SK-N-SH (cell line): Measurements from ENCODE around the gene NCKAP5. TPM values are rescaled to one million over a fixed set of nuclear protein-coding genes. Genes with fewer than 3 reads are reported as not detected.

Experiments used
- CTCF ChIA-PET: fragments of 300-600, 350-600 bp; formaldehyde crosslinking; extraction: SDS; loops from one replicate; lab custom pipeline; 2021; lab: Yijun Ruan, JAX
- POLR2A ChIA-PET: fragments of 350-600 bp; sonication (Branson Sonifier 250); formaldehyde crosslinking; extraction: SDS; loops from one replicate; lab custom pipeline; 2020; ENCODE audit warnings: antibody characterized with exemption, inconsistent platforms; lab: Yijun Ruan, JAX
- DNase-seq: peaks from one replicate; pipeline ENCODE4 v3.0.0; 2012
- H2AFZ ChIP-seq: fragments of 200-600 bp; sonication (generic); 2 replicates; pipeline ENCODE4 v1.8.1; 2016; ENCODE audit warnings: antibody characterized with exemption, mild to moderate bottlenecking, low read depth
- H3F3A ChIP-seq: fragments of 200-600 bp; sonication (generic); replicated peaks from 2 replicates; pipeline ENCODE3; 2016; ENCODE audit warnings: antibody characterized with exemption, mild to moderate bottlenecking; ENCODE audit not compliant: insufficient read depth
- H3K27ac ChIP-seq, 2 experiments: fragments of 200-500 bp in 1 of 2; fragments of 200-600 bp in 1 of 2; sonication (Bioruptor generic) in 1 of 2; sonication (generic), shearing (Covaris generic) in 1 of 2; 2 replicates each; pipeline versions ENCODE4 v1.5.1 to v1.6.1; 2014 to 2016; ENCODE audit warnings: low read depth in 2 of 2, inconsistent platforms in 1 of 2, low read length in 1 of 2, mild to moderate bottlenecking in 1 of 2, mixed read lengths in 1 of 2
- H3K27me3 ChIP-seq: fragments of 200-600 bp; sonication (generic), shearing (Covaris generic); 2 replicates; pipeline ENCODE4 v1.6.1; 2016; ENCODE audit warnings: mixed run types; ENCODE audit not compliant: insufficient read depth
- H3K36me3 ChIP-seq, 2 experiments: fragments of 200-500 bp in 1 of 2; fragments of 200-600 bp in 1 of 2; sonication (Bioruptor generic) in 1 of 2; sonication (generic) in 1 of 2; replicated peaks in 1 of 2; 2 replicates each; pipeline versions ENCODE3 to v1.5.1; 2014 to 2016; ENCODE audit warnings: low read length in 1 of 2, mild to moderate bottlenecking in 1 of 2; ENCODE audit not compliant: insufficient read depth in 2 of 2, control insufficient read depth in 1 of 2
- H3K4me1 ChIP-seq, 2 experiments: fragments of 200-500 bp in 1 of 2; fragments of 200-600 bp in 1 of 2; sonication (Bioruptor generic) in 1 of 2; sonication (generic), shearing (Covaris generic) in 1 of 2; 2 replicates each; pipeline versions ENCODE4 v1.5.1 to v1.6.1; 2014 to 2016; ENCODE audit warnings: low read depth in 1 of 2, low read length in 1 of 2, mixed run types in 1 of 2; ENCODE audit not compliant: insufficient read depth in 2 of 2, control insufficient read depth in 1 of 2
- H3K4me2 ChIP-seq: fragments of 200-600 bp; sonication (generic), shearing (Covaris generic); 2 replicates; pipeline ENCODE4 v1.6.1; 2017; ENCODE audit warnings: mixed run types
- H3K4me3 ChIP-seq, 2 experiments: fragments of 200-500 bp in 1 of 2; fragments of 200-600 bp in 1 of 2; sonication (Bioruptor generic) in 1 of 2; sonication (generic), shearing (Covaris generic) in 1 of 2; 2 replicates each; pipeline versions ENCODE4 v1.5.1 to v1.8.1; 2014 to 2016; ENCODE audit warnings: low read depth in 2 of 2, inconsistent platforms in 1 of 2, low read length in 1 of 2, mild to moderate bottlenecking in 1 of 2, mixed read lengths in 1 of 2, moderate library complexity in 1 of 2
- H3K79me2 ChIP-seq: fragments of 200-600 bp; sonication (generic); 2 replicates; pipeline ENCODE4 v1.8.1; 2017; ENCODE audit warnings: mild to moderate bottlenecking; ENCODE audit not compliant: insufficient read depth
- H3K9ac ChIP-seq: fragments of 200-600 bp; sonication (generic); 2 replicates; pipeline ENCODE4 v1.6.1; 2017; ENCODE audit warnings: mixed run types
- H3K9me2 ChIP-seq: fragments of 200-600 bp; sonication (generic); 2 replicates; pipeline ENCODE4 v1.6.1; 2017; ENCODE audit warnings: mixed run types
- H3K9me3 ChIP-seq: fragments of 200-600 bp; sonication (generic); 2 replicates; pipeline ENCODE4 v1.6.1; 2017; ENCODE audit warnings: mixed run types, mild to moderate bottlenecking, moderate library complexity
- H4K20me1 ChIP-seq: fragments of 200-600 bp; sonication (generic); 2 replicates; pipeline ENCODE4 v1.6.1; 2017; ENCODE audit warnings: mild to moderate bottlenecking, mixed run types; ENCODE audit not compliant: insufficient read depth
- CHD2 ChIP-seq: fragments of 150-350 bp; IDR thresholded peaks from 2 replicates; pipeline ENCODE4 v1.6.1; 2018; ENCODE audit warnings: low read length; ENCODE audit not compliant: partially characterized antibody
- EZH2phosphoT487 ChIP-seq: fragments of 200-600 bp; sonication (generic); IDR thresholded peaks from 2 replicates; pipeline ENCODE4 v1.6.1; 2017; ENCODE audit warnings: low read depth, mixed run types, mild to moderate bottlenecking, antibody characterized with exemption, moderate library complexity, borderline replicate concordance
- FOXJ3 ChIP-seq: sonication (generic); formaldehyde crosslinking; IDR thresholded peaks from 2 replicates; pipeline ENCODE4 v1.5.1; 2020; ENCODE audit warnings: mild to moderate bottlenecking, missing genetic modification reagents
- FOXM1 ChIP-seq: IDR thresholded peaks from 2 replicates; pipeline ENCODE4 v1.4.0; 2012; ENCODE audit warnings: low read depth, mild to moderate bottlenecking
- GABPA ChIP-seq: IDR thresholded peaks from 2 replicates; pipeline ENCODE4 v1.4.0; 2012; ENCODE audit warnings: low read depth, mild to moderate bottlenecking
- IRF3 ChIP-seq: fragments of 150-350 bp; IDR thresholded peaks from 2 replicates; pipeline ENCODE4 v1.6.1; 2016; ENCODE audit warnings: mild to moderate bottlenecking, low read depth, low read length
- JUND ChIP-seq: IDR thresholded peaks from 2 replicates; pipeline ENCODE4 v1.4.0; 2012
- MEF2A ChIP-seq: IDR thresholded peaks from 2 replicates; pipeline ENCODE4 v1.4.0; 2012; ENCODE audit warnings: low read depth, borderline replicate concordance
- NRF1 ChIP-seq: IDR thresholded peaks from 2 replicates; pipeline ENCODE4 v1.6.1; 2012; ENCODE audit warnings: low read depth, mild to moderate bottlenecking, low read length
- POLR2AphosphoS5 ChIP-seq: IDR thresholded peaks from 2 replicates; pipeline ENCODE4 v1.6.1; 2012; ENCODE audit warnings: low read depth, low read length
- RAD21 ChIP-seq: IDR thresholded peaks from 2 replicates; pipeline ENCODE4 v1.6.1; 2012; ENCODE audit warnings: mild to moderate bottlenecking, low read length
- RFX5 ChIP-seq: IDR thresholded peaks from 2 replicates; pipeline ENCODE4 v1.6.1; 2012; ENCODE audit warnings: mild to moderate bottlenecking, improper control_type of control experiment, low read length
- RXRA ChIP-seq: IDR thresholded peaks from 2 replicates; pipeline ENCODE4 v1.4.0; 2012; ENCODE audit warnings: low read depth, mild to moderate bottlenecking, borderline replicate concordance
- SMC3 ChIP-seq: IDR thresholded peaks from 2 replicates; pipeline ENCODE4 v1.6.1; 2012; ENCODE audit warnings: low read depth, low read length, improper control_type of control experiment
- TCF12 ChIP-seq: IDR thresholded peaks from 2 replicates; pipeline ENCODE4 v1.4.0; 2012
- TEAD4 ChIP-seq: IDR thresholded peaks from 2 replicates; pipeline ENCODE4 v1.4.0; 2012; ENCODE audit warnings: mild to moderate bottlenecking, borderline replicate concordance; ENCODE audit not compliant: insufficient read depth
- USF1 ChIP-seq: IDR thresholded peaks from 2 replicates; pipeline ENCODE4 v1.4.0; 2012; ENCODE audit warnings: low read depth, borderline replicate concordance
- USF2 ChIP-seq: fragments of 150-350 bp; IDR thresholded peaks from 2 replicates; pipeline ENCODE4 v1.6.1; 2017; ENCODE audit warnings: antibody characterized with exemption, low read length, low read depth, borderline replicate concordance
- YY1 ChIP-seq: IDR thresholded peaks from 2 replicates; pipeline ENCODE4 v1.4.0; 2012; ENCODE audit warnings: low read depth, mild to moderate bottlenecking
- ZBTB33 ChIP-seq: IDR thresholded peaks from 2 replicates; pipeline ENCODE4 v1.4.0; 2012; ENCODE audit warnings: low read depth, borderline replicate concordance
- WGBS: methylation state at CpG from one replicate; pipeline ENCODE4 v1.1.6; 2017; ENCODE audit warnings: low lambda C conversion rate; 5-methylcytosine and 5-hydroxymethylcytosine counted together
- polyA plus RNA-seq, 3 experiments: library from polyadenylated mRNA; depleted of rRNA; stranded (reverse); fragments of >200 nt; gene quantifications; 2 replicates each; pipeline ENCODE4 v1.2.3, GENCODE V29; 2012

NCKAP5 gene
- polyA plus RNA-seq, 1 of the 3 experiments (the other 2 are of a cell fraction): 0.02 TPM

GRCh38 chr2:133345638-133346037 is 222.6 kb downstream of the NCKAP5 start:
- no peaks in the 10 kb centered on the region for H3F3A ChIP-seq
- no peaks in the 10 kb centered on the region for H3K9me2 ChIP-seq
- no peaks in the 10 kb centered on the region for H3K4me1 ChIP-seq
- no peak overlapping the region for H2AFZ ChIP-seq
- no peak overlapping the region for H3K27ac ChIP-seq
- H3K79me2 ChIP-seq: no peaks in the 10 kb centered on the region
- no peak for DNase-seq
- no peak overlapping the region for H3K4me3 ChIP-seq
- CTCF ChIA-PET: no interaction called here
- TF ChIP-seq NRF1: no peak
- no peak for TF ChIP-seq MEF2A
- no peak for TF ChIP-seq RFX5
- no peak for TF ChIP-seq JUND
- no peak for TF ChIP-seq ZBTB33
- no peak for TF ChIP-seq IRF3
- TF ChIP-seq RXRA: no peak
- no peak for TF ChIP-seq CHD2
- no peak for TF ChIP-seq USF1
- no peak for TF ChIP-seq YY1
- no peak for TF ChIP-seq TEAD4
- no peak for TF ChIP-seq SMC3
- no peak for TF ChIP-seq POLR2AphosphoS5
- TF ChIP-seq TCF12: no peak
- no peak for TF ChIP-seq FOXM1
- no peak for TF ChIP-seq EZH2phosphoT487
- TF ChIP-seq, all 33 proteins: peak for 0
- H3K36me3 ChIP-seq: no peaks in the 10 kb centered on the region
- no peaks in the 10 kb centered on the region for H3K9me3 ChIP-seq
- no peaks in the 10 kb centered on the region for H3K27me3 ChIP-seq
- no peak overlapping the region for H3K4me2 ChIP-seq
- no peaks in the 10 kb centered on the region for H4K20me1 ChIP-seq
- WGBS: 52% methylated on average over 1 of the region's 1 CpG
- POLR2A ChIA-PET: no interaction called here
- no peak overlapping the region for H3K9ac ChIP-seq

- no peak overlapping the region for H3K4me2 ChIP-seq
- no peak for DNase-seq
- H3F3A ChIP-seq: no peaks in the 10 kb centered on the region
- no peaks in the 10 kb centered on the region for H3K4me1 ChIP-seq
- no peaks in the 10 kb centered on the region for H3K9me3 ChIP-seq
- H3K27ac ChIP-seq: no peak overlapping the region
- ChIA-PET CTCF (no interaction called here), POLR2A (no interaction called here)
- H3K9ac ChIP-seq: no peak overlapping the region
- TF ChIP-seq ZBTB33 (no peak), FOXJ3 (no peak), FOXM1 (no peak), USF2 (no peak), POLR2AphosphoS5 (no peak), YY1 (no peak), NRF1 (no peak), GABPA (no peak), RAD21 (no peak)
- H3K9me2 ChIP-seq: no peaks in the 10 kb centered on the region
- 64% methylated on average over 6 of the region's 6 CpGs for WGBS
- no peaks in the 10 kb centered on the region for H3K36me3 ChIP-seq
- no peaks in the 10 kb centered on the region for H3K27me3 ChIP-seq
- no peaks in the 10 kb centered on the region for H4K20me1 ChIP-seq
- H3K79me2 ChIP-seq: no peaks in the 10 kb centered on the region
- no peak overlapping the region for H3K4me3 ChIP-seq
- no peak overlapping the region for H2AFZ ChIP-seq
Observed at GRCh38 chr2:133344849-133345248, 223.4 kb downstream of the NCKAP5 start.
